ENCODE data around the gene MAP3K4. TPM values are rescaled to one million over a fixed set of nuclear protein-coding genes. Genes with fewer than 3 reads are reported as not detected.

Gene MAP3K4
- total RNA-seq, 1 experiment from 2014 or later = 69.8 TPM

DNA sequence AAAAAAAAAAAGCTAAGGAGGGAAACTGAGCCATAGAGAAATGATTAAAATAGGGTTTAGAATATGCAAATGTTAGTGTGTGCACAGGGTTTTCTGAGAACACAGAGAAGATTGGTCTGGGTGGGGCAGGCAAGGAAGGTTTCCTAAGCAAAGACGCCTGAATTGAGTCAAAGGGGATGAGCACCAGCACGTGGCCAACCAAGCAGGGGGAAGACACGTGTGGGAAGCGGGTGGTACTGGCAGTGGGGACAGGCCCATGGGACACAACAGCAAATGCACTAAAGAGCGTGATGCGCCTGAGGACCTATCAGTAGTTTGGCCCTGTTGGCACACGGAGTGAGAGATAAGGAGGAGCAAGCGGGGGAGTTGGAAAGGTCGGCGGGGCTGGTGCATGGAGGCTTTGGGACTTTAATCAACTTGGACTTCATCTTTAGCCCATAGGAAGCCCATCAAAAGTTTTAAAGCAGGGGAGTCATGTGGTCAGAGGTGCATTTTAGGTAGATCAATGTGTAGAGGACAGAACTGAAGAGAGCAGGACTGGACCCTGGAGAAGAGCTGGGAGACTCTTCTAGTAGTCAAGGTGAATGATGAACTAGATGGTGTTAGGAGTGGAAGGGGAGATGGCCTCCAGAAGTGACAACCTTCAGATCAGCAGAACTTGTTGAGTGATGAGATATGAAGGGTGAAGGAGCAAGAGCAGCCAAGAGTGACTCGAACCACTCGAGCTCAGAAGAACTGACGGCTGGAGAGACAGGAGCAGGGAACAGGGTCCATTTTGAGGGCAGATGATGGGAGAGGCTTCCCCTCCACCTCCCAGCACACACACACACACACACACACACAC lies 40.2 kb upstream of the MAP3K4 start (continued):
- TF ChIP-seq, protein P1, sequence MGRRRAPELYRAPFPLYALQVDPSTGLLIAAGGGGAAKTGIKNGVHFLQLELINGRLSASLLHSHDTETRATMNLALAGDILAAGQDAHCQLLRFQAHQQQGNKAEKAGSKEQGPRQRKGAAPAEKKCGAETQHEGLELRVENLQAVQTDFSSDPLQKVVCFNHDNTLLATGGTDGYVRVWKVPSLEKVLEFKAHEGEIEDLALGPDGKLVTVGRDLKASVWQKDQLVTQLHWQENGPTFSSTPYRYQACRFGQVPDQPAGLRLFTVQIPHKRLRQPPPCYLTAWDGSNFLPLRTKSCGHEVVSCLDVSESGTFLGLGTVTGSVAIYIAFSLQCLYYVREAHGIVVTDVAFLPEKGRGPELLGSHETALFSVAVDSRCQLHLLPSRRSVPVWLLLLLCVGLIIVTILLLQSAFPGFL (CRISPR knock-in tag; IDR thresholded peaks at IDR 0.05; ENCODE audit: borderline replicate concordance) = no peak
- TF ChIP-seq, protein P2, sequence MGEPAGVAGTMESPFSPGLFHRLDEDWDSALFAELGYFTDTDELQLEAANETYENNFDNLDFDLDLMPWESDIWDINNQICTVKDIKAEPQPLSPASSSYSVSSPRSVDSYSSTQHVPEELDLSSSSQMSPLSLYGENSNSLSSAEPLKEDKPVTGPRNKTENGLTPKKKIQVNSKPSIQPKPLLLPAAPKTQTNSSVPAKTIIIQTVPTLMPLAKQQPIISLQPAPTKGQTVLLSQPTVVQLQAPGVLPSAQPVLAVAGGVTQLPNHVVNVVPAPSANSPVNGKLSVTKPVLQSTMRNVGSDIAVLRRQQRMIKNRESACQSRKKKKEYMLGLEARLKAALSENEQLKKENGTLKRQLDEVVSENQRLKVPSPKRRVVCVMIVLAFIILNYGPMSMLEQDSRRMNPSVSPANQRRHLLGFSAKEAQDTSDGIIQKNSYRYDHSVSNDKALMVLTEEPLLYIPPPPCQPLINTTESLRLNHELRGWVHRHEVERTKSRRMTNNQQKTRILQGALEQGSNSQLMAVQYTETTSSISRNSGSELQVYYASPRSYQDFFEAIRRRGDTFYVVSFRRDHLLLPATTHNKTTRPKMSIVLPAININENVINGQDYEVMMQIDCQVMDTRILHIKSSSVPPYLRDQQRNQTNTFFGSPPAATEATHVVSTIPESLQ (CRISPR knock-in tag; IDR thresholded peaks at IDR 0.05) = no peak
- TF ChIP-seq ZNF121 (CRISPR knock-in tag; IDR thresholded peaks at IDR 0.05) (no peak), MXD4 (CRISPR knock-in tag; IDR thresholded peaks at IDR 0.05; ENCODE audit: borderline replicate concordance) (no peak)
- TF ChIP-seq, protein P3, sequence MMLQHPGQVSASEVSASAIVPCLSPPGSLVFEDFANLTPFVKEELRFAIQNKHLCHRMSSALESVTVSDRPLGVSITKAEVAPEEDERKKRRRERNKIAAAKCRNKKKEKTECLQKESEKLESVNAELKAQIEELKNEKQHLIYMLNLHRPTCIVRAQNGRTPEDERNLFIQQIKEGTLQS (CRISPR knock-in tag; conservative IDR thresholded peaks at IDR 0.05) = no peak

DNA sequence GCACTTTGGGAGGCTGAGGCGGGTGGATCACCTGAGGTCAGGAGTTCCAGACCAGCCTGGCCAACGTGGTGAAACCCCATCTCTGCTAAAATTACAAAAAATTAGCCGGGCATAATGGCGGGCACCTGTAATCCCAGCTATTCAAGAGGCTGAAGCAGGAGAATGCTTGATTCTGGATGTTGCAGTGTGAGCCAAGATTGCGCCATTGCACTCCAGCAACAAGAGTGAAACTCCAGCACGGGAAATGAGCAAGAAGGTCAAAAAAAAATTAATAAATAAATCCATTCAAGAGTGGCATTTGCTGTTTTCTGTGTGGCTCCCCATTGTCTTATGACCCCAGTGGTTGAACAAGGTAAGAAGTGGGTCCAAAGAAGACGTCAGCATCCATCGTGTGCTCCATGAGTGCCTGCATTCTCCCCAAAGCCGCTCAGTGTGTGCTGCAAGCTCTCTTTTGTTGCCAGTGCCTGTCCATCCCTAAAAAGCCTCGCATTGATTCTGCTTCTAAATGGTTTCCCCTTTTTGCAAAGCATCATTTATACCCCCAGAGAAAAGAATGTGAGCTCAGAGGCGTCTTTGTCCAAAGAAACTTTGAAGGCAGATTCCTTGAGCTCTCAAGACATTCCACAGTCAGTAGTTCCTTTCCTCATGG lies 38.8 kb upstream of the MAP3K4 start:
- Mint-ChIP-seq H3K9me3 (no peaks in the 10 kb centered on the region; the same call in 1 of the 2 replicates), H3K4me3 (no peak overlapping the region), H3K4me1 (peaks cover 8% of the 10 kb centered on the region), H3K27ac (no peak overlapping the region), H3K36me3 (no peaks in the 10 kb centered on the region), H3K27me3 (ENCODE audit: low read depth) (no peaks in the 10 kb centered on the region; the same call in 1 of the 2 replicates)
- DNase-seq (ENCODE audit: low spot score) = no peak
- ATAC-seq = peak; percentile 43; the same call in 1 of the 2 replicates
- ChIA-PET CTCF (interaction anchor here (1.0 kb wide), 1 partner anchor 22 kb away, joined by 5 read pairs; no protein-coding TSS in a partner anchor), POLR2A (no interaction called here)
- TF ChIP-seq, protein P4, sequence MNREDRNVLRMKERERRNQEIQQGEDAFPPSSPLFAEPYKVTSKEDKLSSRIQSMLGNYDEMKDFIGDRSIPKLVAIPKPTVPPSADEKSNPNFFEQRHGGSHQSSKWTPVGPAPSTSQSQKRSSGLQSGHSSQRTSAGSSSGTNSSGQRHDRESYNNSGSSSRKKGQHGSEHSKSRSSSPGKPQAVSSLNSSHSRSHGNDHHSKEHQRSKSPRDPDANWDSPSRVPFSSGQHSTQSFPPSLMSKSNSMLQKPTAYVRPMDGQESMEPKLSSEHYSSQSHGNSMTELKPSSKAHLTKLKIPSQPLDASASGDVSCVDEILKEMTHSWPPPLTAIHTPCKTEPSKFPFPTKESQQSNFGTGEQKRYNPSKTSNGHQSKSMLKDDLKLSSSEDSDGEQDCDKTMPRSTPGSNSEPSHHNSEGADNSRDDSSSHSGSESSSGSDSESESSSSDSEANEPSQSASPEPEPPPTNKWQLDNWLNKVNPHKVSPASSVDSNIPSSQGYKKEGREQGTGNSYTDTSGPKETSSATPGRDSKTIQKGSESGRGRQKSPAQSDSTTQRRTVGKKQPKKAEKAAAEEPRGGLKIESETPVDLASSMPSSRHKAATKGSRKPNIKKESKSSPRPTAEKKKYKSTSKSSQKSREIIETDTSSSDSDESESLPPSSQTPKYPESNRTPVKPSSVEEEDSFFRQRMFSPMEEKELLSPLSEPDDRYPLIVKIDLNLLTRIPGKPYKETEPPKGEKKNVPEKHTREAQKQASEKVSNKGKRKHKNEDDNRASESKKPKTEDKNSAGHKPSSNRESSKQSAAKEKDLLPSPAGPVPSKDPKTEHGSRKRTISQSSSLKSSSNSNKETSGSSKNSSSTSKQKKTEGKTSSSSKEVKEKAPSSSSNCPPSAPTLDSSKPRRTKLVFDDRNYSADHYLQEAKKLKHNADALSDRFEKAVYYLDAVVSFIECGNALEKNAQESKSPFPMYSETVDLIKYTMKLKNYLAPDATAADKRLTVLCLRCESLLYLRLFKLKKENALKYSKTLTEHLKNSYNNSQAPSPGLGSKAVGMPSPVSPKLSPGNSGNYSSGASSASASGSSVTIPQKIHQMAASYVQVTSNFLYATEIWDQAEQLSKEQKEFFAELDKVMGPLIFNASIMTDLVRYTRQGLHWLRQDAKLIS (CRISPR knock-in tag; IDR thresholded peaks at IDR 0.05; ENCODE audit: borderline replicate concordance) = no peak
- TF ChIP-seq, protein P3 (CRISPR knock-in tag; conservative IDR thresholded peaks at IDR 0.05) = no peak
- TF ChIP-seq SMAD3 (CRISPR knock-in tag; IDR thresholded peaks at IDR 0.05; ENCODE audit: borderline replicate concordance) (no peak), FOXP4 (CRISPR knock-in tag; IDR thresholded peaks at IDR 0.05) (no peak), NR1H2 (CRISPR knock-in tag; IDR thresholded peaks at IDR 0.05) (no peak), RORB (CRISPR knock-in tag; IDR thresholded peaks at IDR 0.05) (no peak), RELA (CRISPR knock-in tag; IDR thresholded peaks at IDR 0.05; ENCODE audit: borderline replicate concordance) (no peak), CTCF (IDR thresholded peaks at IDR 0.05) (no peak)
- TF ChIP-seq, protein P2 (CRISPR knock-in tag; IDR thresholded peaks at IDR 0.05) = no peak
- TF ChIP-seq, protein P5, sequence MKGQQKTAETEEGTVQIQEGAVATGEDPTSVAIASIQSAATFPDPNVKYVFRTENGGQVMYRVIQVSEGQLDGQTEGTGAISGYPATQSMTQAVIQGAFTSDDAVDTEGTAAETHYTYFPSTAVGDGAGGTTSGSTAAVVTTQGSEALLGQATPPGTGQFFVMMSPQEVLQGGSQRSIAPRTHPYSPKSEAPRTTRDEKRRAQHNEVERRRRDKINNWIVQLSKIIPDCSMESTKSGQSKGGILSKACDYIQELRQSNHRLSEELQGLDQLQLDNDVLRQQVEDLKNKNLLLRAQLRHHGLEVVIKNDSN (CRISPR knock-in tag; IDR thresholded peaks at IDR 0.05) = no peak
- TF ChIP-seq, protein P6, sequence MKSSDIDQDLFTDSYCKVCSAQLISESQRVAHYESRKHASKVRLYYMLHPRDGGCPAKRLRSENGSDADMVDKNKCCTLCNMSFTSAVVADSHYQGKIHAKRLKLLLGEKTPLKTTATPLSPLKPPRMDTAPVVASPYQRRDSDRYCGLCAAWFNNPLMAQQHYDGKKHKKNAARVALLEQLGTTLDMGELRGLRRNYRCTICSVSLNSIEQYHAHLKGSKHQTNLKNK (CRISPR knock-in tag; IDR thresholded peaks at IDR 0.05) = no peak

Data from WTC11 (cell line).